C4-2B (cell line): ENCODE results near the gene JHY.

Experiments
- ZFX ChIP-seq: fragments of 450-650 bp; IDR thresholded peaks from 2 replicates; pipeline ENCODE4 v1.6.1; 2017
- TF ChIP-seq, protein P1 (sequence below): fragments of 450-650 bp; conservative IDR thresholded peaks from 2 replicates; pipeline ENCODE4 v1.5.1; 2017; ENCODE audit warnings: mild to moderate bottlenecking

DNA sequence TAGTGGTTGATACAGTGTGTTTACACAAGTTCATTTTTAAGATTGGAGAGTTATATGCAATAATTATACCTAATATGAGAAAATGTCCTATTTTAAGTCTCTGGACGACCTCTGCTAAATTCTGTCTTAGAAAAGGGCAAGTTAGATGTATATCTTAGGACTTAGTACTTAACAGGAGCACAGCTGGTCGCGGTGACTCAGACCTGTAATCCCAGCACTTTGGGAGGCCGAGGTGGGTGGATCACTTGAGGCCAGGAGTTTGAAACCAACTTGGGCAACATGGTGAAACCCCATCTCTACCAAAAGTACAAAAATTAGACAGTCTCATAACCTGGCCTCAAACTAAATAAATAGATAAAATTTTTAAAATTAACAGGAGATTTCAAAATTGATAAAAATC is 71.9 kb downstream of the JHY start:
- TF ChIP-seq, protein P1, sequence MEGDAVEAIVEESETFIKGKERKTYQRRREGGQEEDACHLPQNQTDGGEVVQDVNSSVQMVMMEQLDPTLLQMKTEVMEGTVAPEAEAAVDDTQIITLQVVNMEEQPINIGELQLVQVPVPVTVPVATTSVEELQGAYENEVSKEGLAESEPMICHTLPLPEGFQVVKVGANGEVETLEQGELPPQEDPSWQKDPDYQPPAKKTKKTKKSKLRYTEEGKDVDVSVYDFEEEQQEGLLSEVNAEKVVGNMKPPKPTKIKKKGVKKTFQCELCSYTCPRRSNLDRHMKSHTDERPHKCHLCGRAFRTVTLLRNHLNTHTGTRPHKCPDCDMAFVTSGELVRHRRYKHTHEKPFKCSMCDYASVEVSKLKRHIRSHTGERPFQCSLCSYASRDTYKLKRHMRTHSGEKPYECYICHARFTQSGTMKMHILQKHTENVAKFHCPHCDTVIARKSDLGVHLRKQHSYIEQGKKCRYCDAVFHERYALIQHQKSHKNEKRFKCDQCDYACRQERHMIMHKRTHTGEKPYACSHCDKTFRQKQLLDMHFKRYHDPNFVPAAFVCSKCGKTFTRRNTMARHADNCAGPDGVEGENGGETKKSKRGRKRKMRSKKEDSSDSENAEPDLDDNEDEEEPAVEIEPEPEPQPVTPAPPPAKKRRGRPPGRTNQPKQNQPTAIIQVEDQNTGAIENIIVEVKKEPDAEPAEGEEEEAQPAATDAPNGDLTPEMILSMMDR, result no peak
- no peak for TF ChIP-seq ZFX
